Measurements from ENCODE around the gene MT1HL1.

- TF ChIP-seq CTCF (IDR thresholded peaks at IDR 0.05; ENCODE audit: low read length) (no peak), EZH2phosphoT487 (IDR thresholded peaks at IDR 0.05; ENCODE audit: low read length) (no peak)
These were observed 1.4 kb upstream of the MT1HL1 start for GRCh38 chr1:237005674-237006073.

All from MM.1S (cell line).